ENCODE data around the gene ZNF212. TPM values are rescaled to one million over a fixed set of nuclear protein-coding genes. Genes with fewer than 3 reads are reported as not detected.

ZNF212 gene
- total and polyA plus RNA-seq, 9 of the 15 experiments (the other 6 are each of a cell fraction or from before 2014, with no cell fraction given) = 1.8 to 21.4 (median 7.2) TPM

DNA sequence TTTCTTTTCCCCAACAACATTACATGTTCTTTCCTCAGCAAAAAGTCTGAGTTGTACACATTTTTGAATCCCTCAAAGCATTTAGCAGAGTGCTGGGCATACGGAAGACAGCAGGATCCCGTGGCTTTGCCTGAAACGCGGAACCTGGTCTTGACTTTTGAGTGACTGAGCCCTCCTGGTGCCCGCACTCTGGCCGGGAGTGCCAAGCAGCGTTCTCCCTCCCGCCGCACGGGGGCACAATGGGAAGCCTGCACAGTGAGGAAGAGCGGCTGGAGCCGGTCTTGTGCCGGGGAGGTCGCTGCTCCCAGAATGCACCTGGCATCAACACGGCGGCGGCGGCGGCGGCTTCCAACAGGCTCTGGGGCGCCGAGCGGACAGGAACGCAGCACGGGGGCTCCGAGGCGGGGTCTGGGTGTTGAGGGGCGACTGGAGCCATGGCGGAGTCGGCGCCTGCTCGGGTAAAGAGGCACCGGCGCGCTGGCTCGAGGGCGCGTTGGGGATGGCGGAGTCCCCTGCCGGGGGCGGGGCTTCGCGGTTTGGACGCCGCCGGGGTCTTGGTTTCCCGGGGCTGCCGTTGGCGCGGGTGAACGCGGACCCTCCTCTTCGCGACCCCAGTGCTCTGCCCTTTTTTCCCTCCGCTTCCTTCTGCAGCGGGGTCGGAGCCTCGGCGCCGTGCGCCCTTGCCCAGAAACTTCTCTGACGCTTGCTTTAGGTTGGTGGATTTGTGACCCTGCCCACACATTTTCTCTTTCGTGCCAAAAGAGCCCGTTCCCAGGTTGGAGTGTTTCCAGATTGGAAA lies at the start of gene ZNF212 (continued):
- TF ChIP-seq KLF6 (CRISPR knock-in tag; IDR thresholded peaks at IDR 0.05; ENCODE audit: borderline replicate concordance) (no peak), ZNF324 (CRISPR knock-in tag; IDR thresholded peaks at IDR 0.05) (no peak), HOXB6 (CRISPR knock-in tag; IDR thresholded peaks at IDR 0.05; ENCODE audit: borderline replicate concordance) (no peak), KDM1A (IDR thresholded peaks at IDR 0.05) (no peak), TSHZ1 (CRISPR knock-in tag; IDR thresholded peaks at IDR 0.05) (no peak), ZBTB11 (CRISPR knock-in tag; IDR thresholded peaks at IDR 0.05) (peak in 1 of 3 experiments; percentile 39; a peak in 1 of 6 replicates), NRF1 (conservative IDR thresholded peaks at IDR 0.05 in 1 of 2, IDR thresholded peaks at IDR 0.05 in 1 of 2) (peak; percentile 47 to 60), SMC3 (conservative IDR thresholded peaks at IDR 0.05; ENCODE audit: insufficient read depth, low read depth, low read length) (peak; percentile 83), HSF4 (CRISPR knock-in tag; IDR thresholded peaks at IDR 0.05; ENCODE audit: borderline replicate concordance) (0 out of 2 replicates have a peak, but pooled peaks have one; percentile 45)
- TF ChIP-seq, protein P1, sequence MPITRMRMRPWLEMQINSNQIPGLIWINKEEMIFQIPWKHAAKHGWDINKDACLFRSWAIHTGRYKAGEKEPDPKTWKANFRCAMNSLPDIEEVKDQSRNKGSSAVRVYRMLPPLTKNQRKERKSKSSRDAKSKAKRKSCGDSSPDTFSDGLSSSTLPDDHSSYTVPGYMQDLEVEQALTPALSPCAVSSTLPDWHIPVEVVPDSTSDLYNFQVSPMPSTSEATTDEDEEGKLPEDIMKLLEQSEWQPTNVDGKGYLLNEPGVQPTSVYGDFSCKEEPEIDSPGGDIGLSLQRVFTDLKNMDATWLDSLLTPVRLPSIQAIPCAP (CRISPR knock-in tag; IDR thresholded peaks at IDR 0.05; ENCODE audit: borderline replicate concordance) = no peak
- TF ChIP-seq, protein P2, sequence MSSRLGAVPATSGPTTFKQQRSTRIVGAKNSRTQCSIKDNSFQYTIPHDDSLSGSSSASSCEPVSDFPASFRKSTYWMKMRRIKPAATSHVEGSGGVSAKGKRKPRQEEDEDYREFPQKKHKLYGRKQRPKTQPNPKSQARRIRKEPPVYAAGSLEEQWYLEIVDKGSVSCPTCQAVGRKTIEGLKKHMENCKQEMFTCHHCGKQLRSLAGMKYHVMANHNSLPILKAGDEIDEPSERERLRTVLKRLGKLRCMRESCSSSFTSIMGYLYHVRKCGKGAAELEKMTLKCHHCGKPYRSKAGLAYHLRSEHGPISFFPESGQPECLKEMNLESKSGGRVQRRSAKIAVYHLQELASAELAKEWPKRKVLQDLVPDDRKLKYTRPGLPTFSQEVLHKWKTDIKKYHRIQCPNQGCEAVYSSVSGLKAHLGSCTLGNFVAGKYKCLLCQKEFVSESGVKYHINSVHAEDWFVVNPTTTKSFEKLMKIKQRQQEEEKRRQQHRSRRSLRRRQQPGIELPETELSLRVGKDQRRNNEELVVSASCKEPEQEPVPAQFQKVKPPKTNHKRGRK (tag; IDR thresholded peaks at IDR 0.05) = no peak
- TF ChIP-seq, protein P3, sequence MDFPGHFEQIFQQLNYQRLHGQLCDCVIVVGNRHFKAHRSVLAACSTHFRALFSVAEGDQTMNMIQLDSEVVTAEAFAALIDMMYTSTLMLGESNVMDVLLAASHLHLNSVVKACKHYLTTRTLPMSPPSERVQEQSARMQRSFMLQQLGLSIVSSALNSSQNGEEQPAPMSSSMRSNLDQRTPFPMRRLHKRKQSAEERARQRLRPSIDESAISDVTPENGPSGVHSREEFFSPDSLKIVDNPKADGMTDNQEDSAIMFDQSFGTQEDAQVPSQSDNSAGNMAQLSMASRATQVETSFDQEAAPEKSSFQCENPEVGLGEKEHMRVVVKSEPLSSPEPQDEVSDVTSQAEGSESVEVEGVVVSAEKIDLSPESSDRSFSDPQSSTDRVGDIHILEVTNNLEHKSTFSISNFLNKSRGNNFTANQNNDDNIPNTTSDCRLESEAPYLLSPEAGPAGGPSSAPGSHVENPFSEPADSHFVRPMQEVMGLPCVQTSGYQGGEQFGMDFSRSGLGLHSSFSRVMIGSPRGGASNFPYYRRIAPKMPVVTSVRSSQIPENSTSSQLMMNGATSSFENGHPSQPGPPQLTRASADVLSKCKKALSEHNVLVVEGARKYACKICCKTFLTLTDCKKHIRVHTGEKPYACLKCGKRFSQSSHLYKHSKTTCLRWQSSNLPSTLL (IDR thresholded peaks at IDR 0.05) = no peak

All from K562 (cell line).